GM12878 (cell line): ENCODE measurements around the gene ZNF473.

Experiments
- CTCF ChIP-seq, 3 experiments: IDR thresholded peaks in 2 of 3; conservative IDR thresholded peaks in 1 of 3; 2 replicates each; pipeline ENCODE4 v1.5.1; 2011; ENCODE audit warnings: low read depth in 3 of 3, low read length in 3 of 3, mild to moderate bottlenecking in 3 of 3, control low read depth in 2 of 3, moderate library complexity in 2 of 3, inconsistent platforms in 1 of 3, mixed read lengths in 1 of 3; ENCODE audit not compliant: control insufficient read depth in 2 of 3, insufficient read depth in 1 of 3; ENCODE audit errors: extremely low read depth in 1 of 3
- EZH2 ChIP-seq: IDR thresholded peaks from 2 replicates; pipeline ENCODE4 v1.6.1; 2012; ENCODE audit warnings: low read depth, mild to moderate bottlenecking, control low read depth, inconsistent platforms, low read length, borderline replicate concordance; ENCODE audit not compliant: control insufficient read depth
- RELA ChIP-seq: fragments of 450-650 bp; IDR thresholded peaks from 2 replicates; pipeline ENCODE4 v1.8.0; 2014; ENCODE audit warnings: borderline replicate concordance; ENCODE audit not compliant: partially characterized antibody
- ZNF384 ChIP-seq: IDR thresholded peaks from 2 replicates; pipeline ENCODE4 v1.6.1; 2012; ENCODE audit warnings: low read depth, mild to moderate bottlenecking, low read length, improper control_type of control experiment, borderline replicate concordance
- ZZZ3 ChIP-seq: IDR thresholded peaks from 2 replicates; pipeline ENCODE4 v1.6.1; 2011; ENCODE audit warnings: low read depth; ENCODE audit not compliant: control insufficient read depth, insufficient read length

DNA sequence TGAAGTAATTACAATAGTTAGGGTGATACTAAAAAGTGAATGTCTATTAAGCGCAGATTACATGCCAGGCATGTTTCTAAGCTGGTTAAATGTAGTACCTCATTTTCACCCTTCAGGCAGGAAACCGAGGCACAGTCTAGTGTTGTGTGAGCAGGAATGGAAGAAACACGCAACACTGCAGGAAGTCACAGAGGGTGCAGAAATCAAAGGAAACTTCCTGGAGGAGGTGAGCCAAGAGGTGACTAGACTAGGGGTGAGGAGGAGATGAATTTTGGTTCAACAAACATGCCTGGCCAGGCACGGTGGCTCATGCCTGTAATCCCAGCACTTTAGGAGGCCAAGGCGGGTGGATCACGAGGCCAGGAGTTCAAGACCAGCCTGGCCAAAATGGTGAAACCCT is 41.8 kb downstream of the ZNF473 start:
- TF ChIP-seq EZH2 (no peak), CTCF (IDR thresholded peaks at IDR 0.05 in 2 of 3, conservative IDR thresholded peaks at IDR 0.05 in 1 of 3; ENCODE audit: control insufficient read depth in 2 of 3, extremely low read depth in 1 of 3, insufficient read depth in 1 of 3, low read depth in 3 of 3, low read length in 3 of 3) (no peak), RELA (no peak), ZNF384 (no peak), ZZZ3 (no peak)
